Activated CD4-positive, alpha-beta memory T cell treated with anti-CD3 and anti-CD28 coated beads for 36 hours (primary cell): Measurements from ENCODE around the gene HDAC11. TPM values are rescaled to one million over a fixed set of nuclear protein-coding genes. Genes with fewer than 3 reads are reported as not detected.
"Not testable (repeated sequence)": the region's sequence is repeated elsewhere in the genome, so short reads cannot be mapped to it uniquely, and the experiment has no call there.

Experiments used
- CTCF ChIA-PET: fragments of 350-600 bp; sonication (Branson Sonifier 250); formaldehyde crosslinking; loops from one replicate; lab custom pipeline; 2021; ENCODE audit warnings: antibody characterized with exemption, inconsistent platforms; lab: Charles Lee
- POLR2A ChIA-PET: fragments of 350-600 bp; sonication (Branson Sonifier 250); formaldehyde crosslinking; loops from one replicate; lab custom pipeline; 2021; ENCODE audit warnings: antibody characterized with exemption; lab: Charles Lee
- DNase-seq: peaks from one replicate; pipeline ENCODE4 v3.0.0-alpha.2; 2020
- H3K27ac Mint-ChIP-seq: one replicate; pipeline ENCODE4 v1.8.0; 2021; ENCODE audit warnings: mixed read lengths
- H3K27me3 Mint-ChIP-seq: one replicate; pipeline ENCODE4 v1.8.0; 2021; ENCODE audit warnings: mixed read lengths
- H3K36me3 Mint-ChIP-seq: one replicate; pipeline ENCODE4 v1.8.0; 2021; ENCODE audit warnings: mixed read lengths
- H3K4me1 Mint-ChIP-seq: one replicate; pipeline ENCODE4 v1.8.0; 2021; ENCODE audit warnings: low read depth, mixed read lengths
- H3K4me3 Mint-ChIP-seq: one replicate; pipeline ENCODE4 v1.8.0; 2021; ENCODE audit warnings: mild to moderate bottlenecking, mixed read lengths
- H3K9me3 Mint-ChIP-seq: one replicate; pipeline ENCODE4 v1.8.0; 2021; ENCODE audit warnings: mixed read lengths
- intact Hi-C: fragments of 100-400 bp; cut with micrococcal nuclease; formaldehyde crosslinking; loops from one replicate; pipeline ENCODE4 v1.15.1; 2023
- total RNA-seq, 2 experiments: library from RNA; stranded (reverse); gene quantifications; one replicate each; pipeline ENCODE4 v1.2.3, GENCODE V29; 2021

The HDAC11 gene, protein sequence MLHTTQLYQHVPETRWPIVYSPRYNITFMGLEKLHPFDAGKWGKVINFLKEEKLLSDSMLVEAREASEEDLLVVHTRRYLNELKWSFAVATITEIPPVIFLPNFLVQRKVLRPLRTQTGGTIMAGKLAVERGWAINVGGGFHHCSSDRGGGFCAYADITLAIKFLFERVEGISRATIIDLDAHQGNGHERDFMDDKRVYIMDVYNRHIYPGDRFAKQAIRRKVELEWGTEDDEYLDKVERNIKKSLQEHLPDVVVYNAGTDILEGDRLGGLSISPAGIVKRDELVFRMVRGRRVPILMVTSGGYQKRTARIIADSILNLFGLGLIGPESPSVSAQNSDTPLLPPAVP
- 1 to 10 TPM; 3.3 to 4.3 TPM for total RNA-seq

DNA sequence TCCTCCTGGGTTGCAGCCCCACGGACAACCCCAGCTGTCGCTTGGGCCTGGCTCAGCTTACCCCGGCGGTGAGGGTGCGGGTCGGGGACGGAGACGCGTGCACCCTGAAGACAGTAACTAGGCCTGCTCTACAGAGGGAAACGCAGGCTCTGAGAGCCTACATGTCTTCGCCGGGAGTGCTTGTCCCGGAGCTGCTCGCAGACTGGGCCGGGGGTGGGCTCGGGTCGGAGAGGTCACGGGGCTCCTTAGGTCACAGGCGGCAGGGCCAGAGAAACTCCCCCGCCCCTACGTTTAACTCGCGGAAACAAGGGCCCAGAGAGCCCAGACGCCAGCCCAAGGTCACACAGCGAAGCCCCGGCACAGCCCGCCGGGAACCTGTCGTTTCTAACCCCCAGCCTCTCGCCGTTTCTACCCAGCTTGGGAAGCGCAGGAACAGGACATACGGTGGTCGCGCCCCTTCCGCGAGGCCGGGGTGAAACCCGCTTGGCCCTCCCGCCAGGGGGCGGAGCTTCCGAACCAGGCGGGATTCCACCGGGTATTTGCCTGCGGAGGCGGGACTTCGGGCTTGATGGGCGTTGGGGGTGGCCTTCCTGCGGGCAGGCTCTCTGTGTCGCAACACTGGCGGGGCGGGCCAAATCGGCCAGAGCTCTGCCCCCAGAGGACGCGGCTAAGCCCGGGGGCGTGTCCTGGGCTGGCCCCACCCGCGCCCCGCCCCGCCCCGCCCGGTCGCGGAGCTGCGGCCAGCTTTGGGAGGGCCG lies at the start of gene HDAC11:
HDAC11 (plus strand) TSS at position 725 of the 758 bp plus-strand sequence. CDS start 42 bp downstream, outside the sequence.
- POLR2A ChIA-PET, result interaction anchor here (0.9 to 2.4 kb wide), 8 partner anchors 18 to 465 kb away, joined by 3 to 9 read pairs (median 4); partner anchors contain the start of gene NUP210
- no peaks in the 10 kb centered on the region for H3K9me3 Mint-ChIP-seq
- H3K27ac Mint-ChIP-seq, result peak within 1 kb of the TSS; percentile 74
- peaks cover 16% of the 10 kb centered on the region for H3K4me1 Mint-ChIP-seq
- CTCF ChIA-PET, result interaction anchor here (1.2 to 6.3 kb wide), 9 partner anchors 16 to 401 kb away, joined by 3 to 41 read pairs (median 11); partner anchors contain the start of gene WNT7A
- H3K36me3 Mint-ChIP-seq, result no peaks in the 10 kb centered on the region
- DNase-seq, result peak; percentile 98
- peak within 1 kb of the TSS; percentile 89 for H3K4me3 Mint-ChIP-seq
- intact Hi-C loops, result loop anchor here (1.0 to 5.0 kb wide), 3 partner anchors 27 to 388 kb away; partner anchors contain the start of gene NUP210
- no peaks in the 10 kb centered on the region for H3K27me3 Mint-ChIP-seq

DNA sequence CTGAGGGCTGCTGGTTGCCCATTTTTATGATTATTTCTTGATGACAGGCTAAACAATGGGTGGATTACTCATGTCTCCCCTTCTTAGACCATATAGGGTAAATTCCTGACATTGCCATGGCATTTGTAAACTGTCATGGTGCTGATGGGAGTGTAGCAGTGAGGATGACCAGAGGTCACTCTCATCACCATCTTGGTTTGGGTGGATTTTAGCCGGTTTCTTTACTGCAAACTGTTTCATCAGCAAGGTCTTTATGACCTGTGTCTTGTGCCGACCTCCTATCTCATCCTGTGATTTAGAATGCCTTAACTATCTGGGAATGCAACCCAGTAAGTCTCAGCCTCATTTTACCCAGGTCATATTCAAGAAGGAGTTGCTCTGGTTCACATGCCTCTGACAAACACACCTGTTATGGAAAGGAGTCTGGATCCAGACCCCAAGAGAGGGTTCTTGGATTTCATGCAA lies 49.7 kb upstream of the HDAC11 start:
- CTCF ChIA-PET, H3K27me3 Mint-ChIP-seq, DNase-seq, H3K27ac Mint-ChIP-seq, H3K4me3 Mint-ChIP-seq, H3K36me3 Mint-ChIP-seq, intact Hi-C loops, H3K9me3 Mint-ChIP-seq: not testable (repeated sequence)
- H3K4me1 Mint-ChIP-seq, result peaks cover 27% of the 10 kb centered on the region
- POLR2A ChIA-PET, result interaction anchor here (0.7 kb wide), 1 partner anchor 40 kb away, joined by 3 read pairs; no protein-coding TSS in a partner anchor

DNA sequence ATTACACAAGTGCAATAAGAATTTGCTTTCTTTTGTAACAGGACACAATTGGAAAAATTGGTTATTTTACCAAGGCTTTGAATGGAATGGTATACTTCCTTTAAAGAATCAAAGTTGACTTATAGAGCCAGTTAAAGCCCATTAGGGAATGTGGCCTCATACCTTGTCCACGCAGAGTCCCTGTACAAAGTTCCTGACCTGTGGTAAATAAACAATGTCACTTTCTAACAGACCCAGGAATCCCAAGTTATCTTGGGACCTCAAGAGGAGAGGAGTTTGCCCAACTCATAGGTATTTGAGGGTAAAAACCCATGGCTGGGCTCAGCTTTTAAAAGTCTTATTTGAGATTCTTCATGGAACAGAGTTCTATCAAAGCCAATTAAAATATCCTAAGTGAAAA lies 48.0 kb upstream of the HDAC11 start:
- no peaks in the 10 kb centered on the region for H3K27me3 Mint-ChIP-seq
- no peak overlapping the region for H3K27ac Mint-ChIP-seq
- POLR2A ChIA-PET, result no interaction called here
- DNase-seq, result no peak
- CTCF ChIA-PET, result interaction anchor here (1.0 kb wide), 1 partner anchor 20 kb away, joined by 3 read pairs; no protein-coding TSS in a partner anchor
- no peaks in the 10 kb centered on the region for H3K36me3 Mint-ChIP-seq
- intact Hi-C loops, result no loop called here
- H3K9me3 Mint-ChIP-seq, result no peaks in the 10 kb centered on the region
- peaks cover 20% of the 10 kb centered on the region for H3K4me1 Mint-ChIP-seq
- H3K4me3 Mint-ChIP-seq, result no peak overlapping the region

DNA sequence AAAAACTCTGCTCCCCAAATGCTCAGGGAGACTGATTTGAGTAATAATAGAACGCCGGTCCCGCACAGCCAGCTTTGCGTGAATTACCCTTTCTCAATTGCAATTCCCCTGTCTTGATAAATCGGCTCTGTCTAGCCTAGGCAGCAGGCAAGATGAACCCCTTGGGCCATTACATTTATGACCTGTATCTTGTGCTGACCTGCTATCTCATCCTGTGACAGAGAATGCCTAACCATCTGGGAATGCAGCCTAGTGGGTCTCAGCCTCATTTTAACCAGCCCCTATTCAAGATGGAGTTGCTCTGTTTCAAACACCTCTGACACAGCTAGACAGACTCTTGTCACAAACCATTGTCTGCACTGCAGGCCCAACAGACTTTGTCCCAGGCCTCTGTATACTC lies 46.2 kb upstream of the HDAC11 start:
- peaks cover 3% of the 10 kb centered on the region for H3K27me3 Mint-ChIP-seq
- CTCF ChIA-PET, result interaction anchor here (0.6 to 1.0 kb wide), 2 partner anchors 14 to 18 kb away, joined by 3 to 4 read pairs; no protein-coding TSS in a partner anchor

DNA sequence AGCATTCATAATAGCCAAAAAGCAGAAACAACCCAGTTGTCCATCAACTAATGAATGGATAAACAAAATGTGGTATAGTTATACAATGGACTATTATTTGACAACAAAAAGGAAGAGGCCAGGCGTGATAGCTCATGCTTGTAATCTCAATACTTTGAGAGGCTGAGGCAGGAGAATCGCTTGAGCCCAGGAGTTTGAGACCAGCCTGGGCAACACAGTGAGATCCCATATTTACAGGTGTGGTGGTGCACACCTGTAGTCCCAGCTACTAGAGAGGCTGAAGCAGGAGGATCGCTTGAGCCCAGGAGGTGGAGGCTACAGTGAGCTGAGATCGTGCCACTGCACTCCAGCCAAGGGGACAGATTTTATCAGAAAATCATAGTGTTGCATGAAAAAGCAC lies 43.9 kb upstream of the HDAC11 start:
- H3K27ac Mint-ChIP-seq, DNase-seq, H3K36me3 Mint-ChIP-seq, H3K9me3 Mint-ChIP-seq, H3K4me3 Mint-ChIP-seq, intact Hi-C loops, H3K4me1 Mint-ChIP-seq, POLR2A ChIA-PET, H3K27me3 Mint-ChIP-seq: not testable (repeated sequence)
- CTCF ChIA-PET, result interaction anchor here (1.4 kb wide), 1 partner anchor 17 kb away, joined by 5 read pairs; no protein-coding TSS in a partner anchor

More for the DNA sequence above, 46.2 kb upstream of the HDAC11 start:
- POLR2A ChIA-PET, result no interaction called here
- Mint-ChIP-seq H3K27ac (no peak overlapping the region), H3K4me1 (peaks cover 6% of the 10 kb centered on the region), H3K4me3 (no peak overlapping the region), H3K36me3 (no peaks in the 10 kb centered on the region), H3K9me3 (no peaks in the 10 kb centered on the region)
- DNase-seq, result no peak
- intact Hi-C loops, result no loop called here

DNA sequence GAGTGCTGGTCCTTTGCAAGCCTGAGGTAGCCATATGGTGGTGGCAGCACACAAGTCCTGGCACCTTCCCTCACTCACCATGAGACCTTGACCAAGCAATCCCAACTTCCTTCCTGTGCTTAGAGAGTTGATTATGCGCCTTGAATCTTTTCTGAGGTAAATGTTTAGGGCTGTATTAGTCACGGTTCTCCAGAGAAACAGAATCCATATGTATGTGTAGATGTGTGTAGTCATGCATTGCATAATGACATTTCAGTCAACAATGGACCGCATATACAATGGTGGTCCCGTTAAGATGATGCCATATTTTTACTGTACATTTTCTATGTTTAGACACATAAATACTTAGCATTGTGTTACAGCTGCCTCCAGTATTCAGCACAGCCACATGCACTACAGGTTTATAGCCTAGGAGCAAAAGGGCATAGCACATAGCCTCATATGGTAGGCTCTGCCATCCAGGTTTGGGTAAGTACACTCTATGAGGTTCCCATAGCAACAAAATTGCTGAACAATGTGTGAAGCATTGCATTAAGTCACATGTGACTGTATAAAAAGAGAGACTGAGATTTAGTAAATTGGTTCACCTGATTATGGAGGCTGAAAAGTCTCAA lies 39.8 kb upstream of the HDAC11 start:
- POLR2A ChIA-PET, result no interaction called here
- CTCF ChIA-PET, result interaction anchor here (2.2 kb wide), 1 partner anchor 12 kb away, joined by 14 read pairs; no protein-coding TSS in a partner anchor
- intact Hi-C loops, result no loop called here

DNA sequence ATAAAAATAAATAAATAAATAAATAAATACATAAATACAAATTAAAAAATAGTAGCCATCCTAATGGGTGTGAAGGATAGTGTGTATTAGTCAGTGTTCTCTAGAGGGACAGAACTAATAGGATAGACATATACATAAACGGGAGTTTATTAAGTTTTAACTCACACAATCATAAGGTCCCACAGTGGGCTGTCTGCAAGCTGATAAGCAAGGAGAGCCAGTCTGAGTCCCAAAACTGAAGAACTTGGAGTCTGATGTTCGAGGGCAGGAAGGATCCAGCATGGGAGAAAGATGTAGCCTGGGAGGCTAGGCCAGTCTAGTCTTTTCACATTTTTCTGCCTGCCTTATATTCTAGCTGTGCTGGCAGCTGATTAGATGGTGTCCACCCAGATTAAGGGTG lies 37.2 kb upstream of the HDAC11 start:
- POLR2A ChIA-PET, H3K27ac Mint-ChIP-seq, H3K4me1 Mint-ChIP-seq, intact Hi-C loops, H3K9me3 Mint-ChIP-seq, H3K4me3 Mint-ChIP-seq, H3K27me3 Mint-ChIP-seq, H3K36me3 Mint-ChIP-seq, DNase-seq: not testable (repeated sequence)
- CTCF ChIA-PET, result interaction anchor here (0.6 kb wide), 1 partner anchor 18 kb away, joined by 3 read pairs; no protein-coding TSS in a partner anchor

More for the DNA sequence above, 39.8 kb upstream of the HDAC11 start:
- Mint-ChIP-seq H3K9me3 (no peaks in the 10 kb centered on the region), H3K36me3 (peaks cover under 1% of the 10 kb centered on the region), H3K4me3 (no peak overlapping the region), H3K27me3 (peaks cover 3% of the 10 kb centered on the region), H3K27ac (no peak overlapping the region), H3K4me1 (no peaks in the 10 kb centered on the region)
- no peak for DNase-seq

DNA sequence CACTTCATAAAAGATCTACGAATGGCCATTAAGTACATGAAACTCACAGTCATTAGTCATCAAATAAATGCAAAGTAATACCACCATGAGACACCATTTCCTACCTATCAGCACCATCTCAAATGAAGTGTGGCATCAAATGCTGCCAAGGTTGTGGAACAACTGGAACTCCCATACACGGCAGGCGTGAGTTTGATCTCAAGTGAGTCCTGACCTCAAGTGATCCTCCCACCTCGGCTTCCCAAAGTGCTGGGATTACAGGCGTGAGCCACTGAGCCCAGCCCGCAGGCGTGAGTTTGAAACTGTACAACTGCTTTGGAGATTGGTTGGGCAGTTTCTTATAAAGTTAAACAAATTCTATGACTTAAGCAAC lies 28.8 kb upstream of the HDAC11 start:
- no peaks in the 10 kb centered on the region for H3K27me3 Mint-ChIP-seq
- H3K27ac Mint-ChIP-seq, result peak overlapping the region; percentile 88
- peak; percentile 46 for DNase-seq
- ChIA-PET POLR2A (interaction anchor here (0.8 to 3.3 kb wide), 6 partner anchors 22 to 105 kb away, joined by 3 to 27 read pairs (median 8); partner anchors contain the start of genes HDAC11 and NUP210), CTCF (interaction anchor here (0.6 to 6.8 kb wide), 23 partner anchors 11 to 452 kb away, joined by 3 to 108 read pairs (median 14); partner anchors contain the start of genes HDAC11 and NUP210)
- H3K36me3 Mint-ChIP-seq, result no peaks in the 10 kb centered on the region
- peaks cover 16% of the 10 kb centered on the region for H3K4me1 Mint-ChIP-seq
- H3K4me3 Mint-ChIP-seq, result peak overlapping the region; percentile 80
- intact Hi-C loops, result loop anchor here (1.0 to 5.0 kb wide), 2 partner anchors 30 to 144 kb away; no protein-coding TSS in a partner anchor
- H3K9me3 Mint-ChIP-seq, result no peaks in the 10 kb centered on the region

DNA sequence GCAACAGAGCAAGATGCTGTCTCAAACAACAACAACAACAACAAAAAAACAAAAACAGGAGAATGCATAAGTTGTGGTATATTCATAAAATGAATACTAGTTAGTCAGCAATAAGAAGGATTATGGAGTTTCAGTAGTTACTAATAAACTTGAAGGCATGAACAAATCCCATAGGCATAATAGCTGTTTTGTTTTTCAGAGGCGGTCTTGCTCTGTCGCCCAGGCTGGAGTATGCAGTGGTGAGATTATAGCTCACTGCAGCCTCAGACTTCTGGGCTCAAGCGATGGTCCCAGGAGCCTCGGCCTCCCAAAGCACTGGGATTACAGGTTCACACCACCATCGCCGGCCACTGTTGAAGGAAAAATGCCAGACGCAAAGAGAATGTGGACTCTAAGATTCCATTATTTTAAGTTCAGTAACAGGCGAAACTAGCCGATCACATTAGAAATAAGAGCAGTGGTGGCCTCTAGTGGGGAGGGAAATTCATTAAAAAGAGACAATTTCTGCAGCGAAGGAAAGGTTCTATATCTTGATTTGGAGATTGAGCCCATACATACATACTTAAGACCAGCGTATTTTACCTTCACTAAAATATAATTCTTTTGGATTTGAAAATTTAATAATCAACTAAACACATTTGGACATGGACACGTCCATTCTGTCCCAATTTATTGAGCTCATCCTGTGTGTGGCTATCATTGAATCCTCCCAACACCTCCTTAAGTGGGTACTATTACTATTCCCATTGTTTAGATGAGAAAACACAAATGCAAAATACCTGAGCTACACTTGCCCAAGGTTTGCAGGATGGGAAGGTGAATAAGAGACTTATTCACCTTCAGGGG lies 27.4 kb upstream of the HDAC11 start:
- Mint-ChIP-seq H3K9me3 (no peaks in the 10 kb centered on the region), H3K4me1 (peaks cover 16% of the 10 kb centered on the region), H3K27ac (peak overlapping the region; percentile 88), H3K4me3 (peak overlapping the region; percentile 80), H3K27me3 (no peaks in the 10 kb centered on the region), H3K36me3 (no peaks in the 10 kb centered on the region)
- ChIA-PET POLR2A (interaction anchor here (1.2 to 3.3 kb wide), 5 partner anchors 27 to 107 kb away, joined by 4 to 27 read pairs (median 9); partner anchors contain the start of genes HDAC11 and NUP210), CTCF (interaction anchor here (0.6 to 6.8 kb wide), 50 partner anchors 10 to 458 kb away, joined by 3 to 108 read pairs (median 6); partner anchors contain the start of genes HDAC11 and NUP210)
- intact Hi-C loops, result loop anchor here (1.0 to 5.0 kb wide), 6 partner anchors 28 to 360 kb away; partner anchors contain the start of gene HDAC11
- peak; percentile 37 for DNase-seq

DNA sequence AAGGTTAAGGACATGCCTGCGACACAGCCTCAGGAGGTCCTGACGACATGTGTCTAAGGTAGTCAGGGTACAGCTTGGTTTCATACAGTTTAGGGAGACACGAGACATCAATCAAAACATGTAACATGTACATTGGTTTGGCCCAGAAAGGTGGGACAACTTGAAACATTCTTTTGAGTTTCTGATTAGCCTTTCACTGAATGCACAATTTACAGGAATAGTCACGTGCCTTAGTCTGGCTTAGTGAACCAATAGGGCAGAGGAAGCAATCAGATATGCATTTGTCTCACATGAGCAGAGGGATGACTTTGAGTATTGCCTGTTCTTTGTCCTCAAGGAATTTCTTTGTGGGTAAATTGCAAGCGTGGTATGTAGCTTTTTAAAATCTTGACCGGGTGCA lies 24.5 kb upstream of the HDAC11 start:
- H3K27me3 Mint-ChIP-seq, result no peaks in the 10 kb centered on the region
- H3K27ac Mint-ChIP-seq, result no peak overlapping the region
- H3K9me3 Mint-ChIP-seq, result no peaks in the 10 kb centered on the region
- no peak overlapping the region for H3K4me3 Mint-ChIP-seq
- DNase-seq, result no peak
- ChIA-PET CTCF (interaction anchor here (0.8 to 6.8 kb wide), 5 partner anchors 35 to 363 kb away, joined by 3 to 108 read pairs (median 8); partner anchors contain the start of gene NUP210), POLR2A (no interaction called here)
- no peaks in the 10 kb centered on the region for H3K36me3 Mint-ChIP-seq
- H3K4me1 Mint-ChIP-seq, result peaks cover 16% of the 10 kb centered on the region
- intact Hi-C loops, result no loop called here
